Body of pancreas (tissue), 4 donors: ENCODE data around the gene KRT3. TPM values are rescaled to one million over a fixed set of nuclear protein-coding genes. Genes with fewer than 3 reads are reported as not detected.
"Not testable (repeated sequence)": the region's sequence is repeated elsewhere in the genome, so short reads cannot be mapped to it uniquely, and the experiment has no call there.

ENCODE experiments used
- ATAC-seq: fragments of 150-250 bp; one replicate; pipeline ENCODE4 v1.9.1; 2016
- DNase-seq, 4 donors: peaks; one replicate each; pipeline ENCODE4 v3.0.0-alpha.2; 2019
- H3K27ac ChIP-seq, 4 donors: fragments of 200-600 bp; sonication (generic); 1 replicate in 3 of 4; 2 replicates in 1 of 4; pipeline versions ENCODE4 v1.5.1 to v1.6.1; 2016 to 2019; ENCODE audit warnings: mild to moderate bottlenecking in 1 of 4, mixed read lengths in 1 of 4, moderate library complexity in 1 of 4
- H3K27me3 ChIP-seq, 2 donors: fragments of 200-600 bp; sonication (generic); one replicate each; pipeline ENCODE4 v1.6.0; 2016; ENCODE audit warnings: mild to moderate bottlenecking in 1 of 2
- H3K36me3 ChIP-seq, 2 donors: fragments of 200-600 bp; sonication (generic); replicated peaks in 1 of 2; 2 replicates each; pipeline ENCODE4 v1.5.1; 2016; ENCODE audit warnings: low read depth in 2 of 2; ENCODE audit not compliant: insufficient read depth in 1 of 2
- H3K4me1 ChIP-seq: fragments of 200-600 bp; sonication (generic); one replicate; pipeline ENCODE4 v1.6.0; 2016
- H3K4me3 ChIP-seq, 2 donors: fragments of 200-600 bp; sonication (generic); 1 replicate in 1 of 2; 2 replicates in 1 of 2; pipeline ENCODE4 v1.5.1; 2016 to 2019
- H3K9me3 ChIP-seq, 3 donors: fragments of 200-600 bp; sonication (generic); 1 replicate in 2 of 3; 2 replicates in 1 of 3; pipeline ENCODE4 v1.5.1; 2016
- POLR2A ChIP-seq, 3 donors: fragments of 450-650 bp; IDR thresholded peaks; one replicate each; pipeline ENCODE4 v1.6.1; 2016; ENCODE audit warnings: antibody characterized with exemption in 3 of 3, mild to moderate bottlenecking in 2 of 3
- WGBS, 2 donors: methylation state at CpG; one replicate each; pipeline ENCODE4 v1.1.5; 2017; 5-methylcytosine and 5-hydroxymethylcytosine counted together
- intact Hi-C: fragments of 100-400 bp; cut with DNase I; formaldehyde crosslinking; loops from one replicate; pipeline ENCODE4 v1.15.1; 2023
- total RNA-seq, 2 donors: library from RNA; depleted of rRNA; stranded (reverse); fragments of >200 nt; gene quantifications; one replicate each; pipeline ENCODE4 v1.1.0, GENCODE V29; 2016
- TF ChIP-seq, protein P1 (sequence below), 7 experiments: fragments of 450-650 bp in 4 of 7; fragments of 200-600 bp in 3 of 7; sonication (generic) in 3 of 7; IDR thresholded peaks; one replicate each; pipeline ENCODE4 v1.5.1; 2016 to 2019; ENCODE audit warnings: antibody characterized with exemption in 7 of 7

Gene KRT3
- total RNA-seq, 2 donors from 2014 or later: not detected

- Histone ChIP-seq H3K27me3 (no peaks in the 10 kb centered on the region), H3K4me3 (no peak overlapping the region), H3K9me3 (no peaks in the 10 kb centered on the region), H3K36me3 (no peaks in the 10 kb centered on the region), H3K27ac (no peak overlapping the region), H3K4me1 (peaks cover 9% of the 10 kb centered on the region)
- intact Hi-C loops: no loop called here
- ATAC-seq (no peak), DNase-seq (no peak)
- TF ChIP-seq, protein P1, sequence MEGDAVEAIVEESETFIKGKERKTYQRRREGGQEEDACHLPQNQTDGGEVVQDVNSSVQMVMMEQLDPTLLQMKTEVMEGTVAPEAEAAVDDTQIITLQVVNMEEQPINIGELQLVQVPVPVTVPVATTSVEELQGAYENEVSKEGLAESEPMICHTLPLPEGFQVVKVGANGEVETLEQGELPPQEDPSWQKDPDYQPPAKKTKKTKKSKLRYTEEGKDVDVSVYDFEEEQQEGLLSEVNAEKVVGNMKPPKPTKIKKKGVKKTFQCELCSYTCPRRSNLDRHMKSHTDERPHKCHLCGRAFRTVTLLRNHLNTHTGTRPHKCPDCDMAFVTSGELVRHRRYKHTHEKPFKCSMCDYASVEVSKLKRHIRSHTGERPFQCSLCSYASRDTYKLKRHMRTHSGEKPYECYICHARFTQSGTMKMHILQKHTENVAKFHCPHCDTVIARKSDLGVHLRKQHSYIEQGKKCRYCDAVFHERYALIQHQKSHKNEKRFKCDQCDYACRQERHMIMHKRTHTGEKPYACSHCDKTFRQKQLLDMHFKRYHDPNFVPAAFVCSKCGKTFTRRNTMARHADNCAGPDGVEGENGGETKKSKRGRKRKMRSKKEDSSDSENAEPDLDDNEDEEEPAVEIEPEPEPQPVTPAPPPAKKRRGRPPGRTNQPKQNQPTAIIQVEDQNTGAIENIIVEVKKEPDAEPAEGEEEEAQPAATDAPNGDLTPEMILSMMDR (IDR thresholded peaks at IDR 0.05): no peak
- no peak for TF ChIP-seq POLR2A (IDR thresholded peaks at IDR 0.05)
- 97 to 100% methylated on average over 3 of the region's 3 CpGs for WGBS, 2 donors
These were observed 495 bp upstream of the KRT3 start for GRCh38 chr12:52796429-52796794.

DNA sequence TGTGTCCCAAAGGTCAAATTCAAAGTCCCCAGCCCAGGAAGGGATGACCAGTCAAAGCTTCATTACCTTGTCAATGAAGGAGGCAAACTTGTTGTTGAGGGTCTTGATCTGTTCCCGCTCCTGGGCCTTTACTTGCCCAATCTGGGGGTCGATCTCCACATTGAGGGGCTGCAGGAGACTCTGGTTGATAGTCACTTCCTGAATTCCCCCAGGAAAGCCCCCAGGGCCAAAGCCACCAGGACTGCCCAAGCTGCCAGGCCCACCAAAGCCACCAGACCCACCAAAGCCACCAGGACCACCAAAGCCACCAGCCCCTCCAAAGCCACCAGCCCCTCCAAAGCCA, 614 bp downstream of the KRT3 start:
- H3K36me3 ChIP-seq, H3K4me1 ChIP-seq, H3K27ac ChIP-seq, ATAC-seq, H3K27me3 ChIP-seq, intact Hi-C loops, DNase-seq, H3K4me3 ChIP-seq, H3K9me3 ChIP-seq: not testable (repeated sequence)
- WGBS, 2 donors: 98 to 100% methylated on average over 2 of the region's 2 CpGs

- Histone ChIP-seq H3K27me3 (no peaks in the 10 kb centered on the region), H3K4me1 (no peaks in the 10 kb centered on the region), H3K9me3 (no peaks in the 10 kb centered on the region), H3K36me3 (no peaks in the 10 kb centered on the region), H3K27ac (no peak overlapping the region), H3K4me3 (no peak overlapping the region)
- TF ChIP-seq, protein P1 (IDR thresholded peaks at IDR 0.05): no peak
- no peak for TF ChIP-seq POLR2A (IDR thresholded peaks at IDR 0.05)
- DNase-seq: no peak
- intact Hi-C loops: no loop called here
- ATAC-seq: no peak
- 80 to 87% methylated on average over 4 to 5 of the region's 5 CpGs for WGBS, 2 donors
These were observed 1.2 kb downstream of the KRT3 start for GRCh38 chr12:52794479-52795331.

DNA sequence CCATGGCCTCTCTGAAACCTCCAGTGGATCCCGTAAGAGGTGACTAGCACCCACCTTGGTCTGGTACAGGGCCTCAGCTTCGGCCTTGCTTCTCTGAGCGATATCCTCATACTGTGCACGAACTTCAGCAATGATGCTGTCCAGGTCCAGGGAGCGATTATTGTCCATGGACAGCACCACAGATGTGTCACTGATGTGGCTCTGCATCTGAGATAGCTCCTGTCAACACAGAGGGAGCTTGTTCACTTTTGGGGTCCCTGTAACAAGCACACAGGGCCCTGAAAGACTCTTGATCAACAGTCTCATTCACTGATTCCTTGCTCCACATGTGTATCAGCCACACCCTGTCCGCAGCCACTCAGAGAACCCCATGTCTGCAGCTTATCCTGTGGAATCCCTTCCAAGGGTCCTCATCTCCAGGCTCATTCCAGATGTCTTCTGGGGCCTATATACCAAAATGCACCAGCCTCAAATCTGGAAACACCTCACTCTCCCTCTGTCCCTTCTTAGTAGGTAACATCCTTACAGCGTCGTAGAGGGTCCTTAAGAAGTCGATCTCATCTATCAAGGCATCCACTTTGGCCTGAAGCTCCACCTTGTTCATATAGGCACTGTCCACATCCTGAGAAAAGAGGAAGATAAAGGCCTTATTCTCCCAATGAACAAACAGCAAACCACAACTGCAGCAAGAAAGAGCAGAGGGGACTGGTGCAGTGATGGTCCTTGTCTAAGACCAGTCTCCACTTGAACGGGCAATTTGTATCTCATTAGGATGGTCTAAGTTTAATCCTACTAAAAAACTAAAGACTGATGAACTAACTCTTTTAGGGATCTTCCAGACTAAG, 3.5 kb downstream of the KRT3 start:
- H3K4me3 ChIP-seq: no peak overlapping the region
- no peak for TF ChIP-seq POLR2A (IDR thresholded peaks at IDR 0.05)
- TF ChIP-seq, protein P1 (IDR thresholded peaks at IDR 0.05): no peak
- no peaks in the 10 kb centered on the region for H3K4me1 ChIP-seq
- intact Hi-C loops: no loop called here
- no peaks in the 10 kb centered on the region for H3K9me3 ChIP-seq
- H3K36me3 ChIP-seq: no peaks in the 10 kb centered on the region
- ATAC-seq: no peak
- no peak overlapping the region for H3K27ac ChIP-seq
- no peak for DNase-seq
- WGBS, 2 donors: 72 to 83% methylated on average over 8 to 10 of the region's 10 CpGs
- no peaks in the 10 kb centered on the region for H3K27me3 ChIP-seq
